ENCODE results near the gene ERCC8.

- TF ChIP-seq CTCF (conservative IDR thresholded peaks at IDR 0.05; ENCODE audit: low read depth, low read length) (no peak), EZH2 (IDR thresholded peaks at IDR 0.05; ENCODE audit: borderline replicate concordance, low read depth, low read length, poor library complexity, severe bottlenecking) (no peak)
Observed at GRCh38 chr5:60955239-60955638, 10.4 kb upstream of the ERCC8 start.
